ENCODE results near the gene RFWD3. TPM values are rescaled to one million over a fixed set of nuclear protein-coding genes. Genes with fewer than 3 reads are reported as not detected.

RFWD3 gene
- total and polyA plus RNA-seq, 10 donors: 4.6 to 40.6 (median 30.1) TPM

DNA sequence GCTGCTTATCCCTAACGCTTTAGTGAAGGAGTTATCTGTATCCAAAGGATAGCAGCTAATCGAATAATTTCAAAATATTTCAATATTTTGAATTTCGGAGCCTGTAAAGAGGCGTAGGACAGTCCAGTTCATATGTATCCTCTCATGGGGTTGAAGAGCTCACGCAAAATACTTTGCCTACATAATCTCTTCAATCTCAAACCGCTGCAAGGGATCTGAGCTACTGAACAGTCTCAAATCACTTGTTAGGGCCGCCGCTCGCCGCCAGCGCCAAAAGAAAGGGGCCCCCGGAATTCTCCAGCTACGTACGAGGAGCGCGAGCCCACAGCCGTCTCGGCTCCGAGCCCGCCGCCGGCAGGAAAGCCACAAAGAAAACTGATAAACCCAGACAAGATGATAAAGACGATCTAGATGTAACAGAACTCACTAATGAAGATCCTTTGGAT is 601 bp upstream of the RFWD3 start:
- TF ChIP-seq POLR2AphosphoS5 (IDR thresholded peaks at IDR 0.05) (no peak), POLR2A (IDR thresholded peaks at IDR 0.05) (no peak)
- TF ChIP-seq, protein P1, sequence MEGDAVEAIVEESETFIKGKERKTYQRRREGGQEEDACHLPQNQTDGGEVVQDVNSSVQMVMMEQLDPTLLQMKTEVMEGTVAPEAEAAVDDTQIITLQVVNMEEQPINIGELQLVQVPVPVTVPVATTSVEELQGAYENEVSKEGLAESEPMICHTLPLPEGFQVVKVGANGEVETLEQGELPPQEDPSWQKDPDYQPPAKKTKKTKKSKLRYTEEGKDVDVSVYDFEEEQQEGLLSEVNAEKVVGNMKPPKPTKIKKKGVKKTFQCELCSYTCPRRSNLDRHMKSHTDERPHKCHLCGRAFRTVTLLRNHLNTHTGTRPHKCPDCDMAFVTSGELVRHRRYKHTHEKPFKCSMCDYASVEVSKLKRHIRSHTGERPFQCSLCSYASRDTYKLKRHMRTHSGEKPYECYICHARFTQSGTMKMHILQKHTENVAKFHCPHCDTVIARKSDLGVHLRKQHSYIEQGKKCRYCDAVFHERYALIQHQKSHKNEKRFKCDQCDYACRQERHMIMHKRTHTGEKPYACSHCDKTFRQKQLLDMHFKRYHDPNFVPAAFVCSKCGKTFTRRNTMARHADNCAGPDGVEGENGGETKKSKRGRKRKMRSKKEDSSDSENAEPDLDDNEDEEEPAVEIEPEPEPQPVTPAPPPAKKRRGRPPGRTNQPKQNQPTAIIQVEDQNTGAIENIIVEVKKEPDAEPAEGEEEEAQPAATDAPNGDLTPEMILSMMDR (IDR thresholded peaks at IDR 0.05 in 8 of 11, conservative IDR thresholded peaks at IDR 0.05 in 3 of 11): no peak
- Histone ChIP-seq H3K4me1 (peaks cover 6 to 52% (median 36%) of the 10 kb centered on the region in 6 donors), H3K36me3 (peaks cover 0 to 50% (median 32%) of the 10 kb centered on the region in 6 donors), H3K4me3 (peak overlapping the region; percentile 51 to 98 (median 92)), H3K27me3 (replicated peaks in 1 of 7) (no peaks in the 10 kb centered on the region), H3K9me3 (no peaks in the 10 kb centered on the region), H3K27ac (peak overlapping the region in 5 of 8 donors; percentile 21 to 91 (median 89))
- intact Hi-C loops (cut with DNase I; ENCODE audit: low total_unique reads): no loop called here
- WGBS, 5 donors: 0 to 6% (median 2%) methylated on average over 23 of the region's 23 CpGs
- peak; percentile 86 for DNase-seq

DNA sequence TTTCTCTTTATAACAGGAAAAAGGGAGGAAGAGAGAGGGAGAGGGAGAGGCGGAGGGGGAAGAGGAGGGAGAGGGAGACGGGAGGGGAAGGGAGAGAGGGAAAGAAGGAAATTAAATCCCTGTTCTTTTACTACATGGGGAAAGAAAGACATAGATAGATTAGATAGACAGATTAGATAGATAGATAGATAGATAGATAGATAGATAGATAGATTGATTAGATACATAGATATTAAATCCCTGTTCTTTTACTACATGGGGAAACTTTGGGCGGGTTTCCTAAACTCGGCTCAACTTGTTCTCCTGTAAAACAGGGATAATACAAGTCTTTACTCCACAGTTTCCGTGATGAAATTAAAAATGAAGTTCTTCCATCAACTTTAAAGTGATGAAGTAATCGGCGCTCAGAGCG is 661 bp downstream of the RFWD3 start:
- Histone ChIP-seq H3K4me1 (peaks cover 6 to 64% (median 40%) of the 10 kb centered on the region in 6 donors), H3K4me3 (peak overlapping the region; percentile 86 to 98 (median 94)), H3K27me3 (replicated peaks in 1 of 7) (no peaks in the 10 kb centered on the region), H3K36me3 (peaks cover 0 to 50% (median 26%) of the 10 kb centered on the region in 6 donors), H3K9me3 (no peaks in the 10 kb centered on the region), H3K27ac (peak overlapping the region; percentile 67 to 91 (median 82))
- TF ChIP-seq POLR2AphosphoS5 (IDR thresholded peaks at IDR 0.05) (no peak), POLR2A (IDR thresholded peaks at IDR 0.05) (no peak)
- TF ChIP-seq, protein P1 (IDR thresholded peaks at IDR 0.05 in 8 of 11, conservative IDR thresholded peaks at IDR 0.05 in 3 of 11): no peak
- intact Hi-C loops (cut with DNase I; ENCODE audit: low total_unique reads): no loop called here
- no peak for DNase-seq
- 7 to 11% (median 9%) methylated on average over 8 of the region's 8 CpGs for WGBS, 5 donors

DNA sequence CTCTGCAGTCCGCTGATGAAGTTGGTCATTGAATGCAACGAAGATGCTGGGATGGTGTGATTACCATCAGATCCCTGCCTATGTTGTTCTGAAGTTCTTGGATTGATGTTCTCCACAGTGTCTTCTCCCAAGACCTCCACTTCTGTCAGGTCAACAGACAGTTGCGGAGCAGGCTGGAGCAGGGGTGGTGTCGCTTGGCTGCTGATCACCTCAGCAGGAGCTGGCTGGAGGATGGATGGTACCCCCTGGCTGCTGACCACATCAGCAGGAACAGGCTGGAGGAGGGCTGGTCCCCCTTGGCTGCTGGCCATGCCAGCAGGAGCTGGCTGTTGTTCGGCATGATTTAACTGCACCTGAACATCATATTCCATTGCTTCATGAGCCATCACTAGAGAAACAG is 5.6 kb downstream of the RFWD3 start:
- no peak overlapping the region for H3K27ac ChIP-seq
- H3K9me3 ChIP-seq: no peaks in the 10 kb centered on the region
- TF ChIP-seq POLR2AphosphoS5 (IDR thresholded peaks at IDR 0.05) (no peak), POLR2A (IDR thresholded peaks at IDR 0.05) (no peak)
- TF ChIP-seq, protein P1 (IDR thresholded peaks at IDR 0.05 in 8 of 11, conservative IDR thresholded peaks at IDR 0.05 in 3 of 11): no peak
- DNase-seq: no peak
- peaks cover 0 to 95% (median 48%) of the 10 kb centered on the region in 6 donors for H3K36me3 ChIP-seq
- intact Hi-C loops (cut with DNase I; ENCODE audit: low total_unique reads): no loop called here
- peaks cover 6 to 99% (median 67%) of the 10 kb centered on the region in 6 donors for H3K4me1 ChIP-seq
- H3K4me3 ChIP-seq: no peak overlapping the region
- WGBS, 5 donors: 94 to 97% (median 97%) methylated on average over 5 of the region's 5 CpGs
- no peaks in the 10 kb centered on the region for H3K27me3 ChIP-seq (replicated peaks in 1 of 7)

DNA sequence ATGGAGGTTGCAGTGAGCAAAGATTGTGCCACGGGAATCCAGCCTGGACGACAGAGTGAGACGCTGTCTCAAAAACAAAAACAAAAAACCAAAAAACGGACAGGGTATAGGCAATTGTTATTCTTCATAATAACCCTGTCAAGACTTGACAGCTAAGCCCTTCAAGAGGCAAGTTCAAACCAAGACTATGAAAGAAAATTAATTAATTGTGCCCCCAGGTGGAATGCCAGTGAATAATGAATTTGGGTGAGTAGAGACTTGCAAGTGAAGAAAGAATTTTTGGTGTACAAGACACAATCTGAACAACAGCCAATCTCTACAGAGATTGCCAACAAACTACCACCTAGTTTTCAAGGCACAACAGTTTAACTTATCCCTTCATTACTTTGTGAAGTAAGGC is 6.3 kb downstream of the RFWD3 start:
- H3K4me3 ChIP-seq: no peak overlapping the region
- intact Hi-C loops (cut with DNase I; ENCODE audit: low total_unique reads): no loop called here
- H3K27ac ChIP-seq: no peak overlapping the region
- peaks cover 2 to 99% (median 60%) of the 10 kb centered on the region in 6 donors for H3K4me1 ChIP-seq
- peaks cover 0 to 100% (median 50%) of the 10 kb centered on the region in 6 donors for H3K36me3 ChIP-seq
- no peak for DNase-seq
- no peaks in the 10 kb centered on the region for H3K9me3 ChIP-seq
- WGBS, 5 donors: 90 to 95% (median 94%) methylated on average over 4 of the region's 4 CpGs
- TF ChIP-seq POLR2A (IDR thresholded peaks at IDR 0.05) (no peak), POLR2AphosphoS5 (IDR thresholded peaks at IDR 0.05) (no peak)
- TF ChIP-seq, protein P1 (IDR thresholded peaks at IDR 0.05 in 8 of 11, conservative IDR thresholded peaks at IDR 0.05 in 3 of 11): no peak
- H3K27me3 ChIP-seq (replicated peaks in 1 of 7): no peaks in the 10 kb centered on the region
